ENCODE data around the gene ART3. TPM values are rescaled to one million over a fixed set of nuclear protein-coding genes. Genes with fewer than 3 reads are reported as not detected.
A peak's percentile ranks its signal among the peaks of the same experiment; 100 is the strongest.

The ART3 gene
- total RNA-seq, 1 experiment from 2014 or later: 0.59 TPM

DNA sequence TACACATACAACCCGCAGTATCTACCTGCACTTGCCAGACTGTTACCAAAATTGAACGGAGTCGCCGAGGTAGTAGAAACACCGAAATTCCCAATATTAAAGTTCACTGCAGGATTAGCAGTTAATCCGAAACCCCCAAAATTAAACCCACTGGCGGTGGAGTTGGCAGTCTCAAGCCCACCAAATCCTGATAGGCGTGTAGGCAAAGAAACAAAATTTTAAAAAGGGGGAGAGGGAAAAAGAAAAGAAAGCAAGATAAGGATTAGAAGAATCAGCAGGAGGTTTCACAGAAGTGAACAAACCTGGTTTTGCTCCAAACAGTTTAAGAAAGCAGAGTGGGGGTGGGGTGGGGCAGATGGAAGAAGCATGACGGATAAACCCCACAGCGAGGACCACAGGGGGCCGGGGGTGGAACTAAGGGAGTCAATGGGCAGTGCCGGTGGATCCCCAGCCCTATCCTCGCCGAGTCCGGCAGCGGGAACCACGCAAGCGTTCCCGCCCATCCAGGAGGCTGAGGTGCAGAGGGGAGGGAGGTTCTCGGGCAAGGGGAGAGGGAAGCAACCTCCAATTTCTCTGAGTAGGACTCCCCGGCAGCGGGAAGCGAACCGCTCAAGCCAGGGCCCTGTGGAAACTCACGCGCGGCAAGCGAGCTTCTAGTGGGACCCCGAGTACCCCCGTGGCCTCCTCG is 73.1 kb downstream of the ART3 start:
- Mint-ChIP-seq H3K9me3 (peaks cover 1% of the 10 kb centered on the region), H3K4me1 (peaks cover 26% of the 10 kb centered on the region), H3K27me3 (ENCODE audit: low read depth) (no peaks in the 10 kb centered on the region), H3K27ac (peak overlapping the region; percentile 95), H3K36me3 (peaks cover 17% of the 10 kb centered on the region), H3K4me3 (peak overlapping the region; percentile 99)
- TF ChIP-seq NR3C1 (CRISPR knock-in tag; conservative IDR thresholded peaks at IDR 0.05; ENCODE audit: low read depth) (0 out of 2 replicates have a peak, but pooled peaks have one; percentile 10), ZNF423 (CRISPR knock-in tag; IDR thresholded peaks at IDR 0.05) (peak; percentile 22; the same call in 1 of the 2 replicates), CBFB (CRISPR knock-in tag; IDR thresholded peaks at IDR 0.05; ENCODE audit: low read depth) (no peak; the same call in 1 of the 2 replicates), NFYB (CRISPR knock-in tag; conservative IDR thresholded peaks at IDR 0.05; ENCODE audit: low read depth) (0 out of 2 replicates have a peak, but pooled peaks have one; percentile 6), ATF1 (CRISPR knock-in tag; IDR thresholded peaks at IDR 0.05) (peak; percentile 8; the same call in 1 of the 2 replicates)
- TF ChIP-seq, protein P1, sequence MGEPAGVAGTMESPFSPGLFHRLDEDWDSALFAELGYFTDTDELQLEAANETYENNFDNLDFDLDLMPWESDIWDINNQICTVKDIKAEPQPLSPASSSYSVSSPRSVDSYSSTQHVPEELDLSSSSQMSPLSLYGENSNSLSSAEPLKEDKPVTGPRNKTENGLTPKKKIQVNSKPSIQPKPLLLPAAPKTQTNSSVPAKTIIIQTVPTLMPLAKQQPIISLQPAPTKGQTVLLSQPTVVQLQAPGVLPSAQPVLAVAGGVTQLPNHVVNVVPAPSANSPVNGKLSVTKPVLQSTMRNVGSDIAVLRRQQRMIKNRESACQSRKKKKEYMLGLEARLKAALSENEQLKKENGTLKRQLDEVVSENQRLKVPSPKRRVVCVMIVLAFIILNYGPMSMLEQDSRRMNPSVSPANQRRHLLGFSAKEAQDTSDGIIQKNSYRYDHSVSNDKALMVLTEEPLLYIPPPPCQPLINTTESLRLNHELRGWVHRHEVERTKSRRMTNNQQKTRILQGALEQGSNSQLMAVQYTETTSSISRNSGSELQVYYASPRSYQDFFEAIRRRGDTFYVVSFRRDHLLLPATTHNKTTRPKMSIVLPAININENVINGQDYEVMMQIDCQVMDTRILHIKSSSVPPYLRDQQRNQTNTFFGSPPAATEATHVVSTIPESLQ (CRISPR knock-in tag; IDR thresholded peaks at IDR 0.05): no peak
- TF ChIP-seq, protein P2, sequence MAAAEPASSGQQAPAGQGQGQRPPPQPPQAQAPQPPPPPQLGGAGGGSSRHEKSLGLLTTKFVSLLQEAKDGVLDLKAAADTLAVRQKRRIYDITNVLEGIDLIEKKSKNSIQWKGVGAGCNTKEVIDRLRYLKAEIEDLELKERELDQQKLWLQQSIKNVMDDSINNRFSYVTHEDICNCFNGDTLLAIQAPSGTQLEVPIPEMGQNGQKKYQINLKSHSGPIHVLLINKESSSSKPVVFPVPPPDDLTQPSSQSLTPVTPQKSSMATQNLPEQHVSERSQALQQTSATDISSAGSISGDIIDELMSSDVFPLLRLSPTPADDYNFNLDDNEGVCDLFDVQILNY (CRISPR knock-in tag; IDR thresholded peaks at IDR 0.05): peak; percentile 78; the same call in 1 of the 2 replicates
- TF ChIP-seq, protein P3, sequence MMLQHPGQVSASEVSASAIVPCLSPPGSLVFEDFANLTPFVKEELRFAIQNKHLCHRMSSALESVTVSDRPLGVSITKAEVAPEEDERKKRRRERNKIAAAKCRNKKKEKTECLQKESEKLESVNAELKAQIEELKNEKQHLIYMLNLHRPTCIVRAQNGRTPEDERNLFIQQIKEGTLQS (CRISPR knock-in tag; conservative IDR thresholded peaks at IDR 0.05): no peak
- TF ChIP-seq, protein P4, sequence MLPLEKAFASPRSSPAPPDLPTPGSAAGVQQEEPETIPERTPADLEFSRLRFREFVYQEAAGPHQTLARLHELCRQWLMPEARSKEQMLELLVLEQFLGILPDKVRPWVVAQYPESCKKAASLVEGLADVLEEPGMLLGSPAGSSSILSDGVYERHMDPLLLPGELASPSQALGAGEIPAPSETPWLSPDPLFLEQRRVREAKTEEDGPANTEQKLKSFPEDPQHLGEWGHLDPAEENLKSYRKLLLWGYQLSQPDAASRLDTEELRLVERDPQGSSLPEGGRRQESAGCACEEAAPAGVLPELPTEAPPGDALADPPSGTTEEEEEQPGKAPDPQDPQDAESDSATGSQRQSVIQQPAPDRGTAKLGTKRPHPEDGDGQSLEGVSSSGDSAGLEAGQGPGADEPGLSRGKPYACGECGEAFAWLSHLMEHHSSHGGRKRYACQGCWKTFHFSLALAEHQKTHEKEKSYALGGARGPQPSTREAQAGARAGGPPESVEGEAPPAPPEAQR (CRISPR knock-in tag; IDR thresholded peaks at IDR 0.05): no peak
- TF ChIP-seq, protein P5, sequence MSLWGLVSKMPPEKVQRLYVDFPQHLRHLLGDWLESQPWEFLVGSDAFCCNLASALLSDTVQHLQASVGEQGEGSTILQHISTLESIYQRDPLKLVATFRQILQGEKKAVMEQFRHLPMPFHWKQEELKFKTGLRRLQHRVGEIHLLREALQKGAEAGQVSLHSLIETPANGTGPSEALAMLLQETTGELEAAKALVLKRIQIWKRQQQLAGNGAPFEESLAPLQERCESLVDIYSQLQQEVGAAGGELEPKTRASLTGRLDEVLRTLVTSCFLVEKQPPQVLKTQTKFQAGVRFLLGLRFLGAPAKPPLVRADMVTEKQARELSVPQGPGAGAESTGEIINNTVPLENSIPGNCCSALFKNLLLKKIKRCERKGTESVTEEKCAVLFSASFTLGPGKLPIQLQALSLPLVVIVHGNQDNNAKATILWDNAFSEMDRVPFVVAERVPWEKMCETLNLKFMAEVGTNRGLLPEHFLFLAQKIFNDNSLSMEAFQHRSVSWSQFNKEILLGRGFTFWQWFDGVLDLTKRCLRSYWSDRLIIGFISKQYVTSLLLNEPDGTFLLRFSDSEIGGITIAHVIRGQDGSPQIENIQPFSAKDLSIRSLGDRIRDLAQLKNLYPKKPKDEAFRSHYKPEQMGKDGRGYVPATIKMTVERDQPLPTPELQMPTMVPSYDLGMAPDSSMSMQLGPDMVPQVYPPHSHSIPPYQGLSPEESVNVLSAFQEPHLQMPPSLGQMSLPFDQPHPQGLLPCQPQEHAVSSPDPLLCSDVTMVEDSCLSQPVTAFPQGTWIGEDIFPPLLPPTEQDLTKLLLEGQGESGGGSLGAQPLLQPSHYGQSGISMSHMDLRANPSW (CRISPR knock-in tag; conservative IDR thresholded peaks at IDR 0.05; ENCODE audit: low read depth): no peak
- TF ChIP-seq, protein P6, sequence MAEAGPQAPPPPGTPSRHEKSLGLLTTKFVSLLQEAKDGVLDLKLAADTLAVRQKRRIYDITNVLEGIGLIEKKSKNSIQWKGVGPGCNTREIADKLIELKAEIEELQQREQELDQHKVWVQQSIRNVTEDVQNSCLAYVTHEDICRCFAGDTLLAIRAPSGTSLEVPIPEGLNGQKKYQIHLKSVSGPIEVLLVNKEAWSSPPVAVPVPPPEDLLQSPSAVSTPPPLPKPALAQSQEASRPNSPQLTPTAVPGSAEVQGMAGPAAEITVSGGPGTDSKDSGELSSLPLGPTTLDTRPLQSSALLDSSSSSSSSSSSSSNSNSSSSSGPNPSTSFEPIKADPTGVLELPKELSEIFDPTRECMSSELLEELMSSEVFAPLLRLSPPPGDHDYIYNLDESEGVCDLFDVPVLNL (CRISPR knock-in tag; IDR thresholded peaks at IDR 0.05; ENCODE audit: borderline replicate concordance, low read depth): 0 out of 2 replicates have a peak, but pooled peaks have one; percentile 39
- ATAC-seq (peak; percentile 93), DNase-seq (ENCODE audit: low spot score) (peak; percentile 95)
- CTCF ChIA-PET: interaction anchor here (1.4 kb wide), 1 partner anchor 232 kb away, joined by 3 read pairs; no protein-coding TSS in a partner anchor
- POLR2A ChIA-PET: no interaction called here

DNA sequence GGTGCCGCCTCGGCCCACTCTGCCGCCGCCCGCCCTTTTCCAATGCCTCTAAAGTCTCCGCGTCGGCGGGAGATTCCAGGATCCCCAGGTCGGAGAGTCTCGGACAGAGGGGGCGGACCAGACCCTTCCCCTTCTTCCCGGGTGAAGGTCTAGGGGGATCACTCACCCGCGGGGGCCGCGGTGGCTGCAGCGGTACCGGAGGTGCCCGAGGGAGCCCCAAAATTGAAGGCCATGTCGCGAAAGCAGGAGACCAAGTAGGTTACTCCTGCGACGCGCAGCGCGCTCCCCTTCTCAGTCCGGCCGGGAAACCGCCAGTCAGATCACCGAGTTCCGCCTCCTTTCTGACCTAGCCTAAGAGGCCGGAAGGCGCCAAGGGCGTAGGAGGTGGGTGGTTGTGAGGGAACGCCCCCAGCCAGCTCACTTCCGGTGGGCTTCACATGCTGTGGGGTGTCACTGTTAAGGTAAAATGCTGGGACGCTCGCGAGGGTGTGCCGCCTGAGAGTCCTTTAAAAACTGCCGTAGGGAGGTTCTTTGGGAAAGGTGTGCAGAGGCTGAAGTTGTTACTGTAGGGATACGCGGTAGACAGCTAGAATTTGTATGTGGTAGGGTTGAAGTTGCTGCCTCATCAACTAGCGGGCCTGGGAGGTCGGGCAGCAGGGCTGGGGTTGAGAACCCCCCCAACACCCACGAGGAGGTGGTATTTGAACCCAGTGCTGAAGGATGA is 73.8 kb downstream of the ART3 start, which contains the start of gene NUP54:
Gene NUP54 (minus strand): TSS at position 256 of the 724 bp plus-strand sequence. CDS start 23 bp downstream, at position 233.
- Mint-ChIP-seq H3K4me1 (peaks cover 26% of the 10 kb centered on the region), H3K27me3 (ENCODE audit: low read depth) (no peaks in the 10 kb centered on the region), H3K36me3 (peaks cover 12% of the 10 kb centered on the region), H3K27ac (peak within 1 kb of the TSS; percentile 95), H3K9me3 (peaks cover 6% of the 10 kb centered on the region), H3K4me3 (peak within 1 kb of the TSS; percentile 99)
- peak; percentile 95 for DNase-seq (ENCODE audit: low spot score)
- ATAC-seq: peak; percentile 93
- ChIA-PET POLR2A (interaction anchor here (0.8 kb wide), 1 partner anchor 11 kb away, joined by 3 read pairs; no protein-coding TSS in a partner anchor), CTCF (interaction anchor here (1.4 kb wide), 1 partner anchor 232 kb away, joined by 3 read pairs; no protein-coding TSS in a partner anchor)
- TF ChIP-seq ATF1 (CRISPR knock-in tag; IDR thresholded peaks at IDR 0.05): no peak; the same call in 1 of the 2 replicates
- peak; percentile 44; the same call in 1 of the 2 replicates for TF ChIP-seq SMAD3 (CRISPR knock-in tag; IDR thresholded peaks at IDR 0.05; ENCODE audit: borderline replicate concordance)
- 0 out of 2 replicates have a peak, but pooled peaks have one; percentile 50 for TF ChIP-seq ZBTB21 (CRISPR knock-in tag; IDR thresholded peaks at IDR 0.05; ENCODE audit: borderline replicate concordance)
- TF ChIP-seq KAT7 (CRISPR knock-in tag; IDR thresholded peaks at IDR 0.05; ENCODE audit: borderline replicate concordance): peak; percentile 94
- TF ChIP-seq, protein P7, sequence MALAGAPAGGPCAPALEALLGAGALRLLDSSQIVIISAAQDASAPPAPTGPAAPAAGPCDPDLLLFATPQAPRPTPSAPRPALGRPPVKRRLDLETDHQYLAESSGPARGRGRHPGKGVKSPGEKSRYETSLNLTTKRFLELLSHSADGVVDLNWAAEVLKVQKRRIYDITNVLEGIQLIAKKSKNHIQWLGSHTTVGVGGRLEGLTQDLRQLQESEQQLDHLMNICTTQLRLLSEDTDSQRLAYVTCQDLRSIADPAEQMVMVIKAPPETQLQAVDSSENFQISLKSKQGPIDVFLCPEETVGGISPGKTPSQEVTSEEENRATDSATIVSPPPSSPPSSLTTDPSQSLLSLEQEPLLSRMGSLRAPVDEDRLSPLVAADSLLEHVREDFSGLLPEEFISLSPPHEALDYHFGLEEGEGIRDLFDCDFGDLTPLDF (CRISPR knock-in tag; IDR thresholded peaks at IDR 0.05): peak; percentile 79; the same call in 1 of the 2 replicates
- TF ChIP-seq HMGA2 (CRISPR knock-in tag; IDR thresholded peaks at IDR 0.05): no peak; the same call in 1 of the 2 replicates
- TF ChIP-seq PRRX2 (CRISPR knock-in tag; IDR thresholded peaks at IDR 0.05): no peak
- peak; percentile 98 for TF ChIP-seq SP1 (CRISPR knock-in tag; conservative IDR thresholded peaks at IDR 0.05)
- TF ChIP-seq, protein P2 (CRISPR knock-in tag; IDR thresholded peaks at IDR 0.05): peak; percentile 51; the same call in 1 of the 2 replicates
- TF ChIP-seq GRHL2 (CRISPR knock-in tag; IDR thresholded peaks at IDR 0.05; ENCODE audit: insufficient replicate concordance, severe bottlenecking): no peak
- TF ChIP-seq TEAD1 (CRISPR knock-in tag; IDR thresholded peaks at IDR 0.05): peak; percentile 89
